ENCODE data around the gene ANKRD22.

The ANKRD22 gene

GRCh38 chr10:88835096-88835909, 16.3 kb downstream of the ANKRD22 start:
- peak; percentile 77 for DNase-seq

- peak; percentile 68 for DNase-seq
Observed at GRCh38 chr10:88833723-88834122, 17.9 kb downstream of the ANKRD22 start.

DNA sequence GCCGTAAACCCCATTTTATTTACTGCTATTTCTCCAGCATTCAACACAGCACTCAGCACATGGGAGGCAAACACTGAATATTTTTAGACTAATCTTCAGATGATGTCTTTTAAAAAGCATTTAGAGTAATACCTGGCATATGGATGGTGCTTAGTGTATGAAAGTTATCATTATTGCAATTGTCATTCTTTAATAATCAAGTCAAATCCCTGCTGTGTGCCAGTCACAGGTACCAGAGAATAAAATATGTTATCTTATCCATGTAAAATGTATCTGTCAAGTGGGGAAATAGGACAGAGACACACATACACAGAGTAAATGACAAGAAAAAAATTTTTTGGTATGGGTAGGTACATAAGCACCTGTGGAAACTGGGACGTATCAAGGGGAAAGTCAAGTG, 18.5 kb downstream of the ANKRD22 start:
- no peak for DNase-seq

GRCh38 chr10:88832376-88832775, 19.3 kb downstream of the ANKRD22 start:
- DNase-seq = no peak

GRCh38 chr10:88831709-88832108, 19.9 kb downstream of the ANKRD22 start:
- no peak for DNase-seq

DNA sequence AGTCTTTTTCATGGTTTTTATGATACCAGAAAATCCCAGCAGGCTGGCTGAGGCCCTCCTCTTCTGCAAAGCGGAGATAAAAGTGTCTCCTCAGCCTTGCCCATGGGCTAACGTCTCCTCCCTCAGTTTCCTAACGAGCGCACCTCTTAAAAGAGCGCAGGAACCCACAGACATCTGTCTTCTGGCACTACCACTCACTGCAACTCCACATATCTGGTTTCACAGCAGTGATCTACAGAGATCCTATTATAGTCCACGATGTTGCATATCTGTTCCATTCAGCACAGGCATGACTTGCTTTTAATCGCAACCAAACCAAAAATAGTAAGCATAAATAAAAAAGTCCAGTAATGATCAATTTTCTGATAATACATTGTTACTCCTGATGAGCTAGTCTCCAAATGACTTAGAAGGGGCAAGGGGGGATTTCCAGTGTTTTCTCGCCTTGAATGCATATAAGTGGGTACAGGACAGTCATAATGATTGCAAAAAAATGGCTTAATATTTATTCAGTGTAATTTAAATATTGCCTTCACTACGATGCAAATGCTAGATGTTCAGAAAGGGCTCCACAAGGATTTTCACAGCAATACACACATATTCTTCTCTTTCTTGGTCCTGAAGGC, 20.9 kb downstream of the ANKRD22 start:
- DNase-seq = no peak

DNA sequence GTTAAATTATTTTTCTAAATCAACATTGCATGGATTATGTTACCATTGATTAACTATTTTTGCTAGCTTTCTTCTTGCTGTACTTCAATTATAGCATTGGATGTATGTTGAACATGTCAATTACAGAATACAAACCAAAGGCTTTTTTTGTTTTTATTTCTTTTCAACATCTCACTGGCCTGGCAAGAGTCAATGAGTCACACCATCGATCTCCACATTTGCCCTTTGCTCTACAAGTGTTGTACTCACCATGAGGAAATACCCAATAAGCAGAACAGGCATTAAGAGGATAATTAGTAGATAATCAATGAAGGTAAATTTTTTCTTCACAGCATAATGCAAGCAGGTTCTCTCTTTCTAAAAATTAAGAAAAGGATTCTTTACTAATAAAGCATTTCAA, 23.3 kb downstream of the ANKRD22 start:
- no peak for DNase-seq

DNA sequence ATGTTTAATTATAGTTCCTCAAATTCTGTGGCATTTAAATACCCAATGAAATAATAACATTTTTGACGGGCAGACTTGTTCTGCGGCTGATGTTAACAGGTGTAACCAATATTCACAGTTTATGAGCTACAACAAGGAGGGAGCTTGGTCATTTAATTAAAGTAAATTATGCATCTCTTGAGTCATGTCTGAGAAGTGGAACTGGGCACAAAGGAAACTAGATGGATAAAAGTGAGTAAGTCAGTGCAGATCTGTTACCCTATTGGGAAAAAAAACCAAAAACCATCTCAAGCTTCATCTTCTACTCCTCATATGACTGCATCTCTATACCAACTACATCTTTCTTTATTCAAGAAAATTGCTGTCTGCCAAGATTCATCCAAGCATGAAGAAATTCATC, 24.0 kb downstream of the ANKRD22 start:
- DNase-seq = no peak

GRCh38 chr10:88826388-88826787, 25.3 kb downstream of the ANKRD22 start:
- DNase-seq = no peak

DNA sequence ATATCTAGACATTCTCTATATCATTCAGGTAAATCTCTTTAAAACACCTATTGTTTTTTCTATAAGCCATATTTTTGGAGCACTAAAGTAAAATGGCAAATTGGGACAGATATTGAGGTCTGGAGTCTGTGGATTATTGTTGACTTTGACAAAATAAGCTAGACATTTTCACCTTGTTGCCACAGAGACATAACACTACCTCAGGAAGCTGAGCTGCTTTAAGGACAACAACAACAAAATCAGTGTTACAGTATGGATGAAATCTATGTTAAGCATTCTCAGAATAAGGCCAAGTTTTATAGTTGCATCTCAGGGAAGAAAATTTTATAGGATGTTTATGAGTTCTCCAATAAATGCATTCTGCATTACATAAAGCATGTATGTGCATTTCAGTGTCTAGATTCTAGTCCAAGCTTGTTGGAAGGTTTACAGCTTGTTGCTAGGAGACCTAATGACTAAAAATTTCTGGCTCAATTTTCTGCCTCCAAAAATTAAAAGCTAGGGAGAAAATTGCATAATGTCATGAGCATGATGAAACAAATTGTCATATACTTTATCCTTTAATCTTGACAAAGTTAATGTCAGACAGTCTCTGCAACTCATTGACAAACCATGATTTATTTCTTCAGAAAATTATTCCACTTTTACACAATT, 30.8 kb downstream of the ANKRD22 start:
- no peak for DNase-seq

- DNase-seq = no peak
Observed at GRCh38 chr10:88819290-88819689, 32.4 kb downstream of the ANKRD22 start.

DNA sequence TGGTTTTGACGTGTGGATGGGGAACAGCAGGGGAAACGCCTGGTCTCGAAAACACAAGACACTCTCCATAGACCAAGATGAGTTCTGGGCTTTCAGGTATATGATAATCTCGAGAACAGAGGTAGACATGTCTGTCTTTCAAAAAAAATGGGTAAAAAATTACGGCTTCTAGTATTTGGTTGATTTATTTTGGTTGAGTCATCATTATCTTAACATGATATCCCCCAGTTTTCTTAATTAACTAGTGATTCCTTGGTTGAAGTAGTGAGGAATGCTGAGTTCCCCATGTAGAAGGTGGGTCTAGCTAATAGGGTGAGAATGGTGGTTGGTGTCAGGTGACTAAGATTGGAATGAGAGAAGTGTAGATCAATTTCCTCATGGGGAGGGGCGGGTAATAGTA, 38.4 kb downstream of the ANKRD22 start:
- DNase-seq = no peak

GRCh38 chr10:88810196-88810961, 41.3 kb downstream of the ANKRD22 start:
- peak; percentile 8 for DNase-seq

GRCh38 chr10:88809621-88810020, 42.0 kb downstream of the ANKRD22 start:
- DNase-seq = no peak

DNA sequence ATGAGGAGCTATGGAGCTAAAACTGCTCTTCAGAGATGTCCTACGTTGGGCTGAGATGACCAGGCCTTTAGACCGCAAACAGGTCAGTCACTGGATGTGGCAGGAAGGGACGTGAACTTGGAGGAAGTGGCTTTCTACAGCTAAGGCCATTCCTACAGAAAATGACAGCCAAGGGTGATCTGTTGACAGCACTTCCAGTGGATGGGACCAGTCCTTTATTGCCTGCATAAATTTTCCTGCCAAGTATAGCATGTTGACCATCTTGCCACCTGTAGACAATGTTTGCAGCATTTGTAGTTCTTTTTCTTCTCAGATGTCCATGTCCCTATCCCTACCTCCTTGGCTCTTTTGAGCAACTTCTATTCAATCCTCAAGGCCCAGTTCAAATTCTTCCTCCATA, 45.7 kb downstream of the ANKRD22 start:
- DNase-seq = no peak

DNA sequence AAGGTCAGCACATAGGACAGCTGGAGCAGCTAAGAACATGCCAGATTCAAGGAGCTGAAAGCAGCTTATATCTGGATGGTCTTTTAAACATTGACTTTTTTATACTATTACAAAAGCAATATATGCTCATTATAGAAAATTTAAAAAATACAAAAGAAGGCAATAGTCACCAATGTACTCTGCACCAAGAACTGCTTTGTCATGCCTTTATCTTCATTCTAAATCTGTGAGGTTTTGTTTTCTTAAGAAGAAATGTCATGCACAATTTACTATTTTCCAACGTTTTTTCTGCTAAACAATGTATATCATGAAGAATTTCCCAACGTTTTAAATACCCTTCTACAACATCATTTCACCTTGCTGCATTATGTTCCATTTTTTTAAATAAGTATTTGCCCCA, 46.3 kb downstream of the ANKRD22 start:
- no peak for DNase-seq

DNA sequence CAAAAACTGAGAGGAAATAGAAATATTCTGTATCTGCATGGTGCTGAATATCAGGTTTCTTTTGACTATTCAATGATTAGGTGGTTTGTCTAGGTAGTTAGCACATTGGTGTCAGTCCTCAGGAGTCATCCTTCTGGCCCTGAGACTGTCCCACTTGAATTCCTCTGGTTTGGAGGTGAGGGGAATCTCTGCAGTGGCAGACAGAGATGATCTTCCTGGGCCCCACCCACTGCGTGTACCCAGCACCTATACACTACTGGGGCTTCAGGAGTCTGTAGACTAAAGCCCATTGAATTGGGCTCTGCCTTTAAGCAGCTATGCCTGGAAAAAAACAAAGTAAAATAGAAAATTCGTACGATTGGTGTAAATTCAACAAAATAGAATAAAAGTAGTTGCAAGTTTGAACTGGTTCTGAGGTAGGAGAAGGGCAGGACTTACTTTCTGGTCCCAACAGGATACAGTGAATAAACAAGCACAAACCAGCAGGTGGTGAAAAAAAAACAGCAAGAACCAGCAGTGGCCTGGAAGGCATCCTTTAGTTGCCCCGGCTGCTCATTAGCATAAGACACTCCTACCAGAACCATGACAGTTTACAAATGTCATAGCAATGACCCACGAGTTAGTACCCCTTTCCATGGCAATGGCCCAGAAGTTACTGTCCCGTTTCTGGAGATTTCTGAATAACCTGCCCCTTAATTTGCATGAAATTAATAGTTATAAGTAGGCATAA, 47.4 kb downstream of the ANKRD22 start:
- DNase-seq = no peak

DNA sequence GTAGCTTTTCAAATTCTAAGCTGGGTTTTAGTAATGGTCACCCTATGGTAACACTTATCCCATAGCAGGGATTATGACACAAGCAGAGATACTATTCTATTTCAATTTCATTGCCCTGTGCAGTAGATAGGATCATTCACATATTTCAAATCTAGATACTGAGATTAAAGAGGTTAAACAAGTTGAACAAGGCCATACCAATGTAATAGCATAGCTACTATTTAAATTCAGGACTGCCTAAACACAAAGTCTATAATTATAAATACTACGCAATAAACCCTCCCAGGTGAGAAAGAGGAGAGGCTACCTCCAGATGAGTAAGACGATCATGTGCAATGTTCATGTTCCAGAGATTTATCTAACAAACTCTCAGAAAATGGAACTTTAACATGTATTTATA, 48.0 kb downstream of the ANKRD22 start:
- DNase-seq = no peak

GRCh38 chr10:88802523-88803285, 48.9 kb downstream of the ANKRD22 start, which contains the start of gene LIPM:
LIPM (plus strand) TSS chr10:88802730; CDS start chr10:88802897, 167 bp downstream.
- DNase-seq = no peak

DNA sequence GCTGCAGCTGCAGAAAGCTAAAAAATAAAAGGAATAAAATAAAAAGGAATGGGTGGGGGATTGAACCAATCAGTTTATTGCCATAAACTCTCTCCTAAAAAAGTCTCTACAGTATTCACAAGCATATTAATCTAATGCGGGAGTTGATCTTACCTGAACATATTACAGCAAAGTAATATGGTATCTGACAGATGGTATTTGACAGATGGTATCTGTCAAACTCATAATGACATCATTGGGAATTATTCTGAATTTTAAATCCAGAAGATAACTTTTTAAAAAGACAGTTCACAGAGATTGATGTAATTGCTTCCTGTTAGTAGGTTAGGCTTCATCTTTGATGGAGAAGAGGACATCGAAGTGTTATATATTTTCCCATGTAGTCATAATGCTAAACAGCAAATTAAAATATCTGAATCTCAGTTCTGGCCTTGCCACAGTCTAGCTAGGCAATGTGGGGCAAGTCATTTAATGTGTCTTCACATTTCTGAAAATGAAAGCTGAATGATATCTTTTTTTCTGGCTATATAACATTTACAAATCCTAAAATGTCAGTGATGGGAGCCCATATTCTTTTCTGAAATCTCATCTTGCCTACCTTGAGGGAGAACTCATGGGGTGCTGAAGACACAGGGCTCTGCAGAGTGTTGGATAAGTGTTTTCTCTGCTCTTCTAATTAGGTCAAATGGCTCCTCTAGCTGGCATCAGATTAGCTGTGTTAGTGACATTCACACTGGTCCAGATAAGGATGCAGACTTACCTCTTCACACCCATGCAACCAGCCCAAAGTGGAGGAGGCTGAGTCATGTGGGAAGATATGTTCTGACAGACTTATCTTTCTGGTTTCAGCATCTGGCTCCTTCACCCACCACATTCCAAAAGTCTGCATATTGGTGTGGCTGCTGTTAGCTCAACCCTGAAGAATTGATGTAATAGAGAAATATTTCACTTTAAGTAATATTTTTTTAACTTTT, 51.2 kb downstream of the ANKRD22 start:
- no peak for DNase-seq
